Fibroblast of skin of left biceps (primary cell): Measurements from ENCODE around the gene RPL21.
"Not testable (repeated sequence)": the region's sequence is repeated elsewhere in the genome, so short reads cannot be mapped to it uniquely, and the experiment has no call there.

Experiments used
- DNase-seq, 2 experiments: peaks; one replicate each; pipeline ENCODE4 v3.0.0-alpha.2; 2013; ENCODE audit warnings: low read depth in 2 of 2

Gene RPL21

GRCh38 chr13:27289011-27289665 lies 37.8 kb downstream of the RPL21 start:
- no peak for DNase-seq

GRCh38 chr13:27290715-27291114 lies 39.4 kb downstream of the RPL21 start:
- no peak for DNase-seq

- DNase-seq, result not testable (repeated sequence)
Measured at GRCh38 chr13:27291967-27292366, 40.6 kb downstream of the RPL21 start.

- no peak for DNase-seq
Measured at GRCh38 chr13:27293076-27293691, 41.8 kb downstream of the RPL21 start.

GRCh38 chr13:27293873-27294515 lies 42.6 kb downstream of the RPL21 start:
- DNase-seq, result no peak

- DNase-seq, result no peak
Measured at GRCh38 chr13:27295096-27295495, 43.7 kb downstream of the RPL21 start.

GRCh38 chr13:27295660-27296059 lies 44.3 kb downstream of the RPL21 start:
- no peak for DNase-seq

- DNase-seq, result no peak
Measured at GRCh38 chr13:27296496-27296895, 45.1 kb downstream of the RPL21 start.

GRCh38 chr13:27298849-27299248 lies 47.5 kb downstream of the RPL21 start:
- DNase-seq, result no peak

- DNase-seq, result not testable (repeated sequence)
Measured at GRCh38 chr13:27300406-27300805, 49.0 kb downstream of the RPL21 start.

GRCh38 chr13:27300941-27301586 lies 49.7 kb downstream of the RPL21 start:
- no peak for DNase-seq

- no peak for DNase-seq
Measured at GRCh38 chr13:27302643-27303262, 51.4 kb downstream of the RPL21 start.

- no peak for DNase-seq
Measured at GRCh38 chr13:27304099-27304498, 52.7 kb downstream of the RPL21 start.

GRCh38 chr13:27304611-27305010 lies 53.3 kb downstream of the RPL21 start:
- no peak for DNase-seq
